IMR-90 (cell line): ENCODE results near the gene IL19. TPM values are rescaled to one million over a fixed set of nuclear protein-coding genes. Genes with fewer than 3 reads are reported as not detected.

Source experiments
- ATAC-seq: fragments of 200-7000 bp; cut with Tn5 transposase; 2 replicates; pipeline ENCODE4 v1.9.1; 2020; ENCODE audit warnings: low read depth, mild to moderate bottlenecking, moderate library complexity
- BruUV-seq: library from RNA; stranded (reverse); fragments of 400-500 nt; replicated peaks from 2 replicates; lab custom pipeline; 2021; lab: Mats Ljungman, UMichigan
- CTCF ChIA-PET: fragments of 300-600 bp; formaldehyde crosslinking; extraction: SDS; loops from one replicate; lab custom pipeline; 2021; ENCODE audit warnings: antibody characterized with exemption; lab: Yijun Ruan, JAX
- POLR2A ChIA-PET: fragments of 300-600 bp; sonication (Branson Sonifier 250); formaldehyde crosslinking; loops from one replicate; lab custom pipeline; 2022; ENCODE audit warnings: antibody characterized with exemption; ENCODE audit not compliant: unreplicated experiment; lab: Charles Lee
- DNase-seq: peaks from one replicate; pipeline ENCODE4 v3.0.0; 2013
- H2AFZ ChIP-seq: replicated peaks from 2 replicates; pipeline ENCODE3; 2013; ENCODE audit warnings: low read length, mild to moderate bottlenecking; ENCODE audit not compliant: poor library complexity
- H2AK5ac ChIP-seq: 2 replicates; pipeline ENCODE4 v1.6.1; 2013; ENCODE audit warnings: low read depth, low read length, inconsistent platforms
- H2AK9ac ChIP-seq: replicated peaks from 2 replicates; pipeline ENCODE3; 2013; ENCODE audit warnings: mild to moderate bottlenecking, low read depth, low read length, moderate library complexity; ENCODE audit not compliant: poor library complexity
- H2BK120ac ChIP-seq: 2 replicates; pipeline ENCODE4 v1.6.1; 2013; ENCODE audit warnings: low read depth, low read length, inconsistent platforms
- H2BK15ac ChIP-seq: 3 replicates; pipeline ENCODE4 v1.6.1; 2013; ENCODE audit warnings: low read depth, low read length, inconsistent platforms
- H2BK20ac ChIP-seq: 2 replicates; pipeline ENCODE4 v1.6.1; 2013; ENCODE audit warnings: low read depth, mild to moderate bottlenecking, inconsistent platforms, low read length, moderate library complexity
- H2BK5ac ChIP-seq: 2 replicates; pipeline ENCODE4 v1.6.1; 2013; ENCODE audit warnings: mild to moderate bottlenecking, low read depth, low read length, inconsistent platforms; ENCODE audit not compliant: poor library complexity, severe bottlenecking
- H3K14ac ChIP-seq: replicated peaks from 2 replicates; pipeline ENCODE4 v1.6.1; 2013; ENCODE audit warnings: low read depth, low read length, inconsistent platforms
- H3K18ac ChIP-seq: 2 replicates; pipeline ENCODE4 v1.6.1; 2013; ENCODE audit warnings: low read depth, low read length, control low read depth
- H3K23ac ChIP-seq: 2 replicates; pipeline ENCODE4 v1.6.1; 2013; ENCODE audit warnings: low read depth, low read length, inconsistent platforms
- H3K27ac ChIP-seq: 2 replicates; pipeline ENCODE4 v1.5.1; 2013; ENCODE audit warnings: mild to moderate bottlenecking, control low read depth, low read length; ENCODE audit not compliant: insufficient read depth
- H3K27me3 ChIP-seq: 2 replicates; pipeline ENCODE4 v1.6.1; 2013; ENCODE audit warnings: low read length; ENCODE audit not compliant: control insufficient read depth, insufficient read depth
- H3K36me3 ChIP-seq: 2 replicates; pipeline ENCODE4 v1.6.1; 2013; ENCODE audit warnings: low read length, mixed read lengths; ENCODE audit not compliant: control insufficient read depth, insufficient read depth
- H3K4ac ChIP-seq: 2 replicates; pipeline ENCODE4 v1.6.1; 2013; ENCODE audit warnings: low read depth, low read length, inconsistent platforms
- H3K4me1 ChIP-seq: 2 replicates; pipeline ENCODE4 v1.6.1; 2013; ENCODE audit warnings: low read length, mixed read lengths; ENCODE audit not compliant: control insufficient read depth, insufficient read depth
- H3K4me2 ChIP-seq: 2 replicates; pipeline ENCODE4 v1.6.1; 2013; ENCODE audit warnings: low read depth, mild to moderate bottlenecking, control low read depth, low read length, moderate library complexity
- H3K4me3 ChIP-seq: 2 replicates; pipeline ENCODE4 v1.5.1; 2013; ENCODE audit warnings: low read depth, mild to moderate bottlenecking, control low read depth, low read length, moderate library complexity; ENCODE audit not compliant: insufficient read depth
- H3K56ac ChIP-seq: 2 replicates; pipeline ENCODE4 v1.6.1; 2013; ENCODE audit warnings: low read length, inconsistent platforms; ENCODE audit not compliant: insufficient read depth; ENCODE audit errors: extremely low read depth
- H3K79me1 ChIP-seq, 2 experiments: 2 replicates each; pipeline ENCODE4 v1.6.1; 2013; ENCODE audit warnings: low read length in 2 of 2, inconsistent platforms in 1 of 2, low read depth in 1 of 2
- H3K9ac ChIP-seq: 2 replicates; pipeline ENCODE4 v1.6.1; 2013; ENCODE audit warnings: low read depth, low read length, control low read depth
- H3K9me1 ChIP-seq: 2 replicates; pipeline ENCODE4 v1.6.1; 2013; ENCODE audit warnings: low read length, inconsistent platforms; ENCODE audit not compliant: insufficient read depth
- H3K9me3 ChIP-seq: 2 replicates; pipeline ENCODE4 v1.6.1; 2013; ENCODE audit warnings: low read length; ENCODE audit not compliant: control insufficient read depth, insufficient read depth
- H4K20me1 ChIP-seq: 2 replicates; pipeline ENCODE4 v1.6.1; 2013; ENCODE audit warnings: low read length, inconsistent platforms; ENCODE audit not compliant: insufficient read depth
- H4K5ac ChIP-seq: 2 replicates; pipeline ENCODE4 v1.6.1; 2013; ENCODE audit warnings: mild to moderate bottlenecking, low read depth, low read length, control low read depth
- H4K8ac ChIP-seq, 2 experiments: 2 replicates each; pipeline ENCODE4 v1.6.1; 2013; ENCODE audit warnings: low read depth in 2 of 2, low read length in 2 of 2, control low read depth in 1 of 2, inconsistent platforms in 1 of 2
- H4K91ac ChIP-seq: 2 replicates; pipeline ENCODE4 v1.6.1; 2013; ENCODE audit warnings: low read depth, low read length, inconsistent platforms; ENCODE audit not compliant: insufficient read depth
- CEBPB ChIP-seq: IDR thresholded peaks from 2 replicates; pipeline ENCODE4 v1.6.1; 2012; ENCODE audit warnings: low read depth, low read length, improper control_type of control experiment
- CHD1 ChIP-seq: IDR thresholded peaks from 2 replicates; pipeline ENCODE4 v1.6.1; 2012; ENCODE audit warnings: low read depth, low read length, improper control_type of control experiment
- FOS ChIP-seq: fragments of 150-350 bp; IDR thresholded peaks from 2 replicates; pipeline ENCODE4 v1.6.1; 2016; ENCODE audit warnings: low read depth, low read length
- MAZ ChIP-seq: IDR thresholded peaks from 2 replicates; pipeline ENCODE4 v1.6.1; 2012; ENCODE audit warnings: low read depth, mild to moderate bottlenecking, low read length, improper control_type of control experiment, moderate library complexity, borderline replicate concordance
- MXI1 ChIP-seq: IDR thresholded peaks from 2 replicates; pipeline ENCODE4 v1.6.1; 2012; ENCODE audit warnings: low read depth, mild to moderate bottlenecking, low read length, moderate library complexity, borderline replicate concordance
- NFE2L2 ChIP-seq: fragments of 150-350 bp; IDR thresholded peaks from 2 replicates; pipeline ENCODE4 v1.6.1; 2016; ENCODE audit warnings: low read depth, mild to moderate bottlenecking, low read length
- RFX5 ChIP-seq: IDR thresholded peaks from 2 replicates; pipeline ENCODE4 v1.8.0; 2012; ENCODE audit warnings: low read depth, mild to moderate bottlenecking, low read length, moderate library complexity
- SMC3 ChIP-seq: fragments of 150-350 bp; IDR thresholded peaks from 2 replicates; pipeline ENCODE4 v1.6.1; 2016; ENCODE audit warnings: low read depth, mild to moderate bottlenecking, antibody characterized with exemption, low read length, moderate library complexity
- WGBS, 2 experiments: methylation state at CpG; one replicate each; pipeline versions ENCODE4 v1.1.5 to v1.1.7; 2013; ENCODE audit warnings: missing lambda C conversion rate in 2 of 2; ENCODE audit not compliant: insufficient read length in 1 of 2; ENCODE audit errors: extremely low coverage in 2 of 2; 5-methylcytosine and 5-hydroxymethylcytosine counted together
- dilution Hi-C: fragments of 300-500 bp; cut with HindIII; formaldehyde crosslinking; loops from one replicate; pipeline ENCODE4 v1.14.3; 2018; ENCODE audit warnings: low sequenced_read_pairs; ENCODE audit not compliant: unreplicated experiment
- in situ Hi-C: fragments of 300-500 bp; cut with MboI; formaldehyde crosslinking; loops from 3 replicates; pipeline ENCODE4 v1.14.3; 2019; ENCODE audit warnings: low sequenced_read_pairs, inconsistent platforms, mixed read lengths
- intact Hi-C: fragments of 100-400 bp; cut with micrococcal nuclease; formaldehyde crosslinking; loops from 2 replicates; pipeline ENCODE4 v1.10.0; 2022
- polyA plus RNA-seq, 3 experiments: library from polyadenylated mRNA; depleted of rRNA; stranded (reverse); fragments of >200 nt; gene quantifications; 2 replicates each; pipeline ENCODE4 v1.2.3, GENCODE V29; 2012; ENCODE audit warnings: low replicate concordance in 1 of 3
- total RNA-seq: library from RNA; depleted of rRNA; stranded (reverse); fragments of >200 nt; gene quantifications from 2 replicates; pipeline ENCODE4 v1.2.3, GENCODE V29; 2012

Gene IL19
- total and polyA plus RNA-seq, 2 of the 4 experiments (the other 2 are of a cell fraction) = not detected

- TF ChIP-seq MXI1 = no peak
- no peak for TF ChIP-seq RFX5
- no peak for TF ChIP-seq SMC3
These were observed 119.8 kb downstream of the IL19 start (continued) for GRCh38 chr1:206890125-206891060.

DNA sequence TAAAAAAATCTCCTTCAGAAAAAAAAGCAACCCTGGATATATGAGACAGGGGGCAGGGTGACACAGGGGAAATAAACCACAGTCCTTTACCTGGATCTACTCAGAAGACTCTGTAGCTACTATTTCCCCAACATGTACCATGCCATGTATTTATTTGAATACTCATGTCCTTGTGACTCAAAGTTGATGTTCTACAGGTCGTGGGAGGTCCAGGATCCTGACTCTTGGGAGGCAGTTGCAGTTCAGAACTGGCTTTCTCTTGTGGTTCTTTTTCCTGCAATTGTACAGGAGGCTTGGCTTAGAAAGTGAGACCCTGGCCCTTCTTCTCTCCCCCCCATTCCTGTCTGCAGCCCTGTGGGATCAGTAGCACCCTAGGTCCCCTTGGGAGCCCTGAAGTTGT lies 120.8 kb downstream of the IL19 start:
- Histone ChIP-seq H3K27ac (peak overlapping the region; percentile 15; the same call in 1 of the 2 replicates), H3K23ac (peak overlapping the region; percentile 22; the same call in 1 of the 2 replicates), H4K5ac (peak overlapping the region; percentile 70), H4K8ac (peak overlapping the region; percentile 38 to 49; a peak in 2 of 4 replicates), H3K14ac (peak overlapping the region; percentile 86), H3K36me3 (no peaks in the 10 kb centered on the region), H3K4ac (peak overlapping the region; percentile 85), H2AK9ac (no peak overlapping the region), H2BK15ac (peak overlapping the region; percentile 69; the same call in 1 of the 3 replicates), H3K27me3 (no peaks in the 10 kb centered on the region), H4K20me1 (no peaks in the 10 kb centered on the region), H3K18ac (peak overlapping the region; percentile 22), H3K9me1 (peaks cover 38% of the 10 kb centered on the region), H3K9me3 (no peaks in the 10 kb centered on the region), H2BK120ac (peak overlapping the region; percentile 54), H2AK5ac (peak overlapping the region; percentile 92), H3K4me1 (peaks cover 36% of the 10 kb centered on the region), H2BK20ac (peak overlapping the region; percentile 91), H3K4me3 (no peak overlapping the region), H3K9ac (no peak overlapping the region), H4K91ac (peak overlapping the region; percentile 53), H2AFZ (no peak overlapping the region), H3K56ac (0 out of 2 replicates have a peak overlapping the region, but pooled peaks have one; percentile 13), H3K79me1 (peaks cover 0 to 4% of the 10 kb centered on the region in 2 experiments; a peak in 1 of 4 replicates), H2BK5ac (peak overlapping the region; percentile 46), H3K4me2 (no peak overlapping the region)
- BruUV-seq = no TSS peak
- in situ Hi-C loops (no loop called here), intact Hi-C loops (no loop called here), dilution Hi-C loops (no loop called here)
- TF ChIP-seq MAZ (no peak), NFE2L2 (no peak), FOS (no peak), MXI1 (no peak), CEBPB (no peak), CHD1 (no peak)
- 100% methylated on average over 1 of the region's 1 CpG; no CpG with 5 or more reads in 1 of the 2 experiments for WGBS, 2 experiments
- DNase-seq (no peak), ATAC-seq (no peak)
- ChIA-PET CTCF (no interaction called here), POLR2A (no interaction called here)
